SJCRH30 (cell line): Measurements from ENCODE around the gene CAMK2A. TPM values are rescaled to one million over a fixed set of nuclear protein-coding genes. Genes with fewer than 3 reads are reported as not detected.
A peak's percentile ranks its signal among the peaks of the same experiment; 100 is the strongest.
"Not testable (repeated sequence)": the region's sequence is repeated elsewhere in the genome, so short reads cannot be mapped to it uniquely, and the experiment has no call there.

ENCODE experiments used
- DNase-seq, 2 experiments: peaks; one replicate each; pipeline ENCODE4 v3.0.0-alpha.2; 2015 to 2020
- H3K27ac ChIP-seq: fragments of 250-450 bp; sonication (Bioruptor Pico); 2 replicates; pipeline ENCODE4 v1.5.1; 2020; ENCODE audit warnings: mild to moderate bottlenecking, moderate library complexity
- H3K27me3 ChIP-seq: fragments of 250-450 bp; sonication (Bioruptor Pico); 2 replicates; pipeline ENCODE4 v1.5.1; 2020; ENCODE audit warnings: mild to moderate bottlenecking, moderate library complexity
- H3K36me3 ChIP-seq: fragments of 250-450 bp; sonication (Bioruptor Pico); 2 replicates; pipeline ENCODE4 v1.5.1; 2020; ENCODE audit warnings: mild to moderate bottlenecking, moderate library complexity
- H3K4me1 ChIP-seq: fragments of 250-450 bp; sonication (Bioruptor Pico); 2 replicates; pipeline ENCODE4 v1.5.1; 2020; ENCODE audit warnings: mild to moderate bottlenecking, moderate library complexity
- H3K4me3 ChIP-seq: fragments of 250-450 bp; sonication (Bioruptor Pico); 2 replicates; pipeline ENCODE4 v1.5.1; 2020; ENCODE audit warnings: mild to moderate bottlenecking, moderate library complexity
- H3K9me3 ChIP-seq: fragments of 250-450 bp; sonication (Bioruptor Pico); replicated peaks from 2 replicates; pipeline ENCODE4 v1.5.1; 2020; ENCODE audit warnings: mild to moderate bottlenecking, moderate library complexity
- total RNA-seq: library from RNA; depleted of rRNA; stranded (reverse); fragments of >200 nt; shearing (Covaris generic); gene quantifications from 2 replicates; pipeline ENCODE4 v1.2.3, GENCODE V29; 2014

CAMK2A gene
- total RNA-seq, 1 experiment from 2014 or later, result 0.42 TPM

- Histone ChIP-seq H3K4me3 (no peak overlapping the region), H3K9me3 (peaks cover 3% of the 10 kb centered on the region; the same call in 1 of the 2 replicates), H3K27me3 (peaks cover 23% of the 10 kb centered on the region), H3K4me1 (peaks cover 5% of the 10 kb centered on the region; the same call in 1 of the 2 replicates), H3K27ac (no peak overlapping the region), H3K36me3 (no peaks in the 10 kb centered on the region; the same call in 1 of the 2 replicates)
- DNase-seq, result no peak
Observed at GRCh38 chr5:150252489-150252888, 37.1 kb downstream of the CAMK2A start.

GRCh38 chr5:150251504-150251903, 38.1 kb downstream of the CAMK2A start:
- Histone ChIP-seq H3K27ac (no peak overlapping the region), H3K36me3 (no peaks in the 10 kb centered on the region; the same call in 1 of the 2 replicates), H3K4me3 (no peak overlapping the region), H3K27me3 (peaks cover 23% of the 10 kb centered on the region), H3K4me1 (peaks cover 5% of the 10 kb centered on the region; the same call in 1 of the 2 replicates), H3K9me3 (peaks cover 3% of the 10 kb centered on the region; the same call in 1 of the 2 replicates)
- no peak for DNase-seq

GRCh38 chr5:150249744-150250143, 39.8 kb downstream of the CAMK2A start:
- DNase-seq, result no peak

GRCh38 chr5:150248946-150249345, 40.6 kb downstream of the CAMK2A start:
- Histone ChIP-seq H3K36me3 (no peaks in the 10 kb centered on the region; the same call in 1 of the 2 replicates), H3K4me1 (peaks cover 11% of the 10 kb centered on the region), H3K27me3 (peaks cover 27% of the 10 kb centered on the region), H3K9me3 (peaks cover 3% of the 10 kb centered on the region; the same call in 1 of the 2 replicates), H3K27ac (no peak overlapping the region), H3K4me3 (no peak overlapping the region)
- DNase-seq, result no peak

More at GRCh38 chr5:150249744-150250143, 39.8 kb downstream of the CAMK2A start:
- no peak overlapping the region for H3K27ac ChIP-seq
- peaks cover 12% of the 10 kb centered on the region for H3K4me1 ChIP-seq
- H3K4me3 ChIP-seq, result no peak overlapping the region
- H3K27me3 ChIP-seq, result peaks cover 23% of the 10 kb centered on the region
- H3K36me3 ChIP-seq, result no peaks in the 10 kb centered on the region; the same call in 1 of the 2 replicates
- peaks cover 3% of the 10 kb centered on the region; the same call in 1 of the 2 replicates for H3K9me3 ChIP-seq

GRCh38 chr5:150248493-150248892, 41.1 kb downstream of the CAMK2A start:
- H3K9me3 ChIP-seq, DNase-seq, H3K4me3 ChIP-seq, H3K36me3 ChIP-seq, H3K27ac ChIP-seq: not testable (repeated sequence)
- Histone ChIP-seq H3K27me3 (peaks cover 26% of the 10 kb centered on the region), H3K4me1 (peaks cover 11% of the 10 kb centered on the region)

- H3K9me3 ChIP-seq, result peaks cover 3% of the 10 kb centered on the region; the same call in 1 of the 2 replicates
- no peaks in the 10 kb centered on the region; the same call in 1 of the 2 replicates for H3K36me3 ChIP-seq
- no peak overlapping the region for H3K4me3 ChIP-seq
- no peak overlapping the region for H3K27ac ChIP-seq
- DNase-seq, result no peak
- peaks cover 11% of the 10 kb centered on the region for H3K4me1 ChIP-seq
- H3K27me3 ChIP-seq, result peaks cover 21% of the 10 kb centered on the region
Observed at GRCh38 chr5:150247726-150248125, 41.8 kb downstream of the CAMK2A start.

- Histone ChIP-seq H3K4me3 (no peak overlapping the region), H3K27ac (no peak overlapping the region), H3K9me3 (peaks cover 3% of the 10 kb centered on the region; the same call in 1 of the 2 replicates), H3K36me3 (no peaks in the 10 kb centered on the region), H3K4me1 (peaks cover 19% of the 10 kb centered on the region), H3K27me3 (peaks cover 14% of the 10 kb centered on the region)
- no peak for DNase-seq
Observed at GRCh38 chr5:150246835-150247234, 42.7 kb downstream of the CAMK2A start.

- H3K4me1 ChIP-seq, result peaks cover 23% of the 10 kb centered on the region
- H3K4me3 ChIP-seq, result no peak overlapping the region
- H3K27ac ChIP-seq, result no peak overlapping the region
- DNase-seq, result no peak
- H3K27me3 ChIP-seq, result peaks cover 14% of the 10 kb centered on the region
- H3K9me3 ChIP-seq, result peaks cover 3% of the 10 kb centered on the region; the same call in 1 of the 2 replicates
- H3K36me3 ChIP-seq, result no peaks in the 10 kb centered on the region
Observed at GRCh38 chr5:150246429-150246828, 43.1 kb downstream of the CAMK2A start.

GRCh38 chr5:150245808-150246207, 43.8 kb downstream of the CAMK2A start:
- Histone ChIP-seq H3K4me3 (no peak overlapping the region), H3K27ac (no peak overlapping the region), H3K4me1 (peaks cover 23% of the 10 kb centered on the region), H3K27me3 (peaks cover 16% of the 10 kb centered on the region), H3K9me3 (peaks cover 3% of the 10 kb centered on the region; the same call in 1 of the 2 replicates), H3K36me3 (no peaks in the 10 kb centered on the region)
- no peak for DNase-seq

- Histone ChIP-seq H3K4me3 (peak overlapping the region; percentile 0; the same call in 1 of the 2 replicates), H3K4me1 (peaks cover 23% of the 10 kb centered on the region), H3K36me3 (no peaks in the 10 kb centered on the region), H3K27me3 (peaks cover 16% of the 10 kb centered on the region), H3K9me3 (peaks cover 3% of the 10 kb centered on the region; the same call in 1 of the 2 replicates), H3K27ac (no peak overlapping the region)
- peak; percentile 68 to 80 for DNase-seq
Observed at GRCh38 chr5:150245111-150245789, 44.3 kb downstream of the CAMK2A start.

GRCh38 chr5:150244209-150244608, 45.4 kb downstream of the CAMK2A start:
- peaks cover 21% of the 10 kb centered on the region for H3K27me3 ChIP-seq
- H3K9me3 ChIP-seq, result peaks cover 3% of the 10 kb centered on the region; the same call in 1 of the 2 replicates
- no peak overlapping the region for H3K4me3 ChIP-seq
- peaks cover 23% of the 10 kb centered on the region for H3K4me1 ChIP-seq
- H3K27ac ChIP-seq, result no peak overlapping the region
- DNase-seq, result no peak
- H3K36me3 ChIP-seq, result no peaks in the 10 kb centered on the region

GRCh38 chr5:150243590-150243989, 46.0 kb downstream of the CAMK2A start:
- peaks cover 23% of the 10 kb centered on the region for H3K27me3 ChIP-seq
- H3K4me1 ChIP-seq, result peaks cover 23% of the 10 kb centered on the region
- H3K36me3 ChIP-seq, result no peaks in the 10 kb centered on the region
- no peak for DNase-seq
- peaks cover 2% of the 10 kb centered on the region; the same call in 1 of the 2 replicates for H3K9me3 ChIP-seq
- H3K4me3 ChIP-seq, result no peak overlapping the region
- H3K27ac ChIP-seq, result no peak overlapping the region

GRCh38 chr5:150242251-150242894, 47.2 kb downstream of the CAMK2A start:
- Histone ChIP-seq H3K27me3 (peaks cover 23% of the 10 kb centered on the region), H3K27ac (no peak overlapping the region), H3K4me1 (peaks cover 23% of the 10 kb centered on the region), H3K4me3 (no peak overlapping the region), H3K36me3 (no peaks in the 10 kb centered on the region), H3K9me3 (no peaks in the 10 kb centered on the region)
- DNase-seq, result peak; percentile 38 to 61

GRCh38 chr5:150241298-150242160, 48.0 kb downstream of the CAMK2A start:
- Histone ChIP-seq H3K9me3 (no peaks in the 10 kb centered on the region), H3K27ac (no peak overlapping the region), H3K27me3 (peaks cover 28% of the 10 kb centered on the region), H3K4me1 (peaks cover 23% of the 10 kb centered on the region), H3K36me3 (no peaks in the 10 kb centered on the region), H3K4me3 (no peak overlapping the region)
- DNase-seq, result peak in 1 of 2 experiments; percentile 29
